Activated CD4-positive, alpha-beta T cell treated with anti-CD3 and anti-CD28 coated beads, Interleukin-2, amount 50 U/mL, for 48 hours (primary cell): ENCODE measurements around the gene MFSD6.
"Not testable (repeated sequence)": the region's sequence is repeated elsewhere in the genome, so short reads cannot be mapped to it uniquely, and the experiment has no call there.

ENCODE experiments used
- DNase-seq, 2 experiments: peaks; one replicate each; pipeline ENCODE4 v3.0.0-alpha.2; 2020

The MFSD6 gene

DNA sequence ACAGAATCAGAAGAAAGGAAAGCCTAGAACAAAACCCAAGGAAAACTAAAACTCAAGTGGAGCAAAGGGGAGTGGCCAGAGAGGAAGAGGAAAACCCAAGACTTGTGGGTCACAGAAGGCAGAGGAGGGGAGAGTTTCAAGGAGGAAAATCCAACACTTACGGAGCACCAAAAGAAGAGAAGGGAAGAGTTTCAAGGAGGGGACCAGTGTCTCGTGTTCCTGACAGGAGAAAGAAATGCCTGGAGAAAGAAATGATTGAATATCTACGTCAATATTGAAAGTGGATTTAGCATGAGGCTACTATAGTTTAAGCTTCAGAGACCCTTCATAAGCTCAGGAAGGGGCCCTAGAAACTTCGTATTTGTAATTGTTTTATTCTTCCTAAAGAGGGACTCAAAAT lies 1.4 kb upstream of the MFSD6 start:
- no peak for DNase-seq

DNA sequence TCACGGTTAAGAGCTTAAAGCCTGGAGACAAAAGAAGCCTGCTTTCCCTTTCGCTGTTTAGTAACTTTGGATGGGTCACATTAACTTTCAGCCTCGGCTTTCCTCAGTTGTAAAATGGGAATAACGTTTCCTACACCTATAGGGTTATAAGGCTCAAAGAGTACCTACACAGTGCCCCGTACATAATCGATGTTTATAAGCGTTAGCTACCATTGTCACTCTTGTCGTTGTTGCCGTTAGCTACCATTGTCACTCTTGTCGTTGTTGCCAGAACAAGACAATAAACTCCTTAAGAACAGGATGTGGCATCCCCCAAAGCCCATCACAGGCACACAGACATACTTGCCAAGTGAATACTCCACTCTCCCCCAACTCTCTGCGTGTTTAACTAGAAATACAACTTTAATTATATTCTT lies 901 bp upstream of the MFSD6 start:
- DNase-seq, result no peak

DNA sequence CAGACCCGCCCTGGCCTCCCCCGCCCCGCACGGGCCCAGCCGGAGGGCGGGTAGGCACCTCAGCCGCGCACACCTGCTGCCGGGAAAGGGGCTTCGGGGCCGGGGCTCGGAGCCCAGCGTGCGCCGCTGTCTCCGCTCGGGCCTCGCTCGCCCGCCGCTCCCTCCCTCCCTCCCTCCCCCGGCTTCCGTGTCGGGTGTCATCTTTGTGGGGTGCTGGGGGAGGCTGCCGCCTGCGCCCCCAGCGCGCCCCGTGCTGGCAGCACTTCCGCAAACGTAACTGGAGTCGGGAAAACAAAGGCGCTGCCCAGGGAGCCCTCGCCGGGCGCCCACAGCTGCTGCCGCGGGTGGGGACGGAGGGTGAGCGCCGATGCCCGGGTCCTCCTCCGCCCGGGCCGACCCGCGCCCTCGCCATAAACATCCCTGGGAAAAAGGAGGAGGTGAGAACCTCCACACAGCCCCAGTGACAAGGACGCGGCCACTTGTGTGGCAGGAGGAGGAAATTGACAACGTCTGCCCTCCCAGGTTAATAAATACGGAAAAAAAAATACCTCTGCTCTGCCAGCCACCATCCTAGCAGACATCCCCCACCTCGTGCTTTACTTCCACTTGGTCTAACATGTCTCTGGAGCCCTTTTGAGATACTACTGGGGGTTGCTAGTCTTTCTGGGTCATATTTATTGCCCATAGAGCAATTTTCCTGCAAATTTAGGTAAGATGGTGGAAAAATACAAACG lies 550 bp downstream of the MFSD6 start:
- DNase-seq, result peak; percentile 69 to 74

DNA sequence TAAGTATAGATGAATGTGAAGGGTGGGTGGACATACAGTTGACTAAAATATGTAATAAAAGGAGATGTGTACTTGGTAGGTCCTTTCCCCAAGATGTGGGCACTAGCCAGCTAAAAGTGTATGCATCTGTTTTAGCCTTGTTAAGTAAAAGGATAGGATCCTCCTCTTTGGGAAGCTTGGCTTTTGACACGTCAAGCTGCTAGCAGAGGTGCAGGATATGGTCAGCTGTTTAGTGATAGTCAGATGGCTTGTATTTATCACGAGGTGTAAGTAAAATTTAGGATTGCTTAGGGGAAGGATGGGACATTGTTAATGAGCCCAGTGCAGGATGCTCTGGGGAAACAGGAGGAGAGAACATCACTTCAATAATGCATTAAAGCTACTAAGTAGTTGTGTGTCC lies 1.5 kb downstream of the MFSD6 start:
- no peak for DNase-seq

DNA sequence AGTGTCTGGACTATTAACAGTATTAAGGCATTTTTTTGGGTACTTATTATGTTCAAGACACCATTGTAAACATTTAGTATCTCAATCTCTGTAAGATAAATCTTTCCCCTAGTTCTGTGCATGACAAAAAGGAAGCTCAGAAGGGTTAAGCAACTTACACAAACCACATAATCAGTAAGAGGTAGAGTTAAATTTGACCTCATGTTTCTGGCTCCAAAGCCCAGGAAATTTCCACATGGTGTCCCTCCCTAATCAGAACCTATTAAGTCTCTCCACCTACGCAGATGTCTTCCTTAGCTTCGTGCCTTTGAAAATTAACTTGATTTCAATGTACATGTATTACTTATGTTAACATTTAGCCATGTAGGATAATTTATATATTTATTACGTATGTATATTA lies 2.0 kb downstream of the MFSD6 start:
- DNase-seq, result no peak

DNA sequence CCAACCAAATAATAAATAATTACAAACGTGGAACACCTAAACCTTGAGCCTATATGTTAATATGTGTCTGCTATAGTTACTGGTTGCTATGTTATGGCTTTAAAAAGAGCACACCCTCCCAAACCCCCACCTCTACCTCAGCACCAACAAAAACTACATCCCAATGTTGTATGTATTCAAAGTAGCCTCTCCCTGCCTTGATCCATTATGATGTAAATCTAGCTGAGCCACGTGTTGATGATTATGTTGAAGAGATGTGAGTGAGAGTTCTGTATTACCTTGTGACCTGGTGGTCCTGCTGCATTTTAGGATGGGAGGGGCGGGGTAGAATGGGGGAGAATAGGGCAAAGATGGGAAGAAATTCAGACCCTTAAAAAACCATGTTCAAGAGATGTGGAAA lies 4.8 kb downstream of the MFSD6 start:
- DNase-seq, result no peak

DNA sequence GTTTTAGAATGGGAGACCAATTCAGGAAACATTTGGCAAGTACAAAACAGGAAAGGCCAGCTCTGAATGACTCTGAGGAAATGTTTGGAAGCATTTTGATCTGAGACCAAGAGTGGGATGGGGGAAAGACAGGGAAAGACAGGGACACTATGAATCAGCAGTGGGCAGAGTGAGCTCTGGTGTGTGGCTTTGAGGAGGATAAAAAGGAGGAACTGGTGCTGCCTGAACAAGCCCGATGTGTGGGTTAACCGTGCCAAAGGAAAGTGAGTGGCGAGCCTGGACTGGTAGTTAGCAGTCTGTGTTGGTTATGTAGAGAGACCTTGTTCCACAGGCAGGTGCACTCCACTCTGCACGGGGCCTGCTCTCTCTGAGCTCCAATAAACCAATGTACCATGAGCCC lies 5.3 kb downstream of the MFSD6 start:
- DNase-seq, result no peak

DNA sequence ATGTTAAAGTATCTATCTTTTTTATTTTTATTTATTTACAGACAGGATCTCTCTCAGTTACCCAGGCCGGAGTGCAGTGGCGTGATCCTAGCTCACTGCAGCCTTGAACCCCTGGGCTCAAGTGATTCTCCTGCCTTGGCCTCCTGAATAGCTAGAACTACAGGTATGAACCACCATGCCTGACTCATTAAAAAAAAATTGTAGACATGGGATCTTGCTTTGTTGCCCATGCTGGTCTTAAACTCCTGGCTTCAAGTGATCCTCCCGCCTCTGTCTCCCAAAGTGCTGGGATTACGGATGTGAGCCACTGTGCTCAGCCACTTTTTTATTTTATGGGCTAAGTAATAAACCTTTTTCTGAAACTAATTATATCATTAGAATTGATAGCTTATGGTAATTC lies 7.1 kb downstream of the MFSD6 start:
- no peak for DNase-seq

DNA sequence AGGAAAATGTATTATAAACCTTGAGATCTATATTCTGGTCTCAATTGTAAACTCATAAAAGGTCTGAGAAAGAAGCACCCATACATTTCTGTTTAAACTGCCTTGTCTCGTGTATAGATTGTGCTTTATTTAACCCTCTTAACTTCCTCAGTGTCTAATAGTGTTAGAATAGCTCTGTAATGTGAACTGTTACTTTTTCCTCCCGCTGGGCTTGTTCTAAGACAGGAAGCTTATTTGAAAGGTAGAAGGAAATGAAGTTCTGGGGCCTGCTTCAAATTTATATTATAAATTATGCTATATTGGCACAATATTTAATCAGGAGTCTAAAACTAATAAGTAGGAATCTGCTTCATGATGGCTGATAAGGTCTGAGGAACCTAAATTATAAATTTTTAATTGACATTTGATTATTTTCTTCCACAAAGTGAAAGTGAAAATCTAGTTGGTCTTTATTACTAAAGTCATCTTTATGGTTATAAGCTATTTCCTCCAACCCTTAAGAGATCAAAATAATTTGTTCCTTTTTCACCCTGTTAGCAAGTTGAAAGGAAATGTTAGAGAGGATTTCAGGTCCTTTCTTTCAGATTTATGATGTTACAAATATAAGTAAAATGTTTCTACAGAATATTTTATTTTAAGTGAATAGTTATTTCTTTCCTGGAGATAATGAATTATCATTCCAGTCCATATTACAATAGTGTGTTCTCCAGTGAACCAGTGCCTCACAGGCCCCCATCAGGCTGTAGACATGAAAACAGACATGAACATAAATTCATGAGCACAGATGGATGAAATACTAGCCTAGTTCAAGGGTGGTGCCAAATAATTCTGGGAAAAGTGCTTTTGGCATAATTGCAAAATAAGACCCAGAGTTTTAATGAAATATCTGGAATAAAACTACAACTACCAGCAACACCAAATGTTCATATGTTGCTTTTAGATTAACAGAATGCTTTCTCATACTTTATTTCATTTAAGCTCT lies 7.9 kb downstream of the MFSD6 start:
- DNase-seq, result no peak

DNA sequence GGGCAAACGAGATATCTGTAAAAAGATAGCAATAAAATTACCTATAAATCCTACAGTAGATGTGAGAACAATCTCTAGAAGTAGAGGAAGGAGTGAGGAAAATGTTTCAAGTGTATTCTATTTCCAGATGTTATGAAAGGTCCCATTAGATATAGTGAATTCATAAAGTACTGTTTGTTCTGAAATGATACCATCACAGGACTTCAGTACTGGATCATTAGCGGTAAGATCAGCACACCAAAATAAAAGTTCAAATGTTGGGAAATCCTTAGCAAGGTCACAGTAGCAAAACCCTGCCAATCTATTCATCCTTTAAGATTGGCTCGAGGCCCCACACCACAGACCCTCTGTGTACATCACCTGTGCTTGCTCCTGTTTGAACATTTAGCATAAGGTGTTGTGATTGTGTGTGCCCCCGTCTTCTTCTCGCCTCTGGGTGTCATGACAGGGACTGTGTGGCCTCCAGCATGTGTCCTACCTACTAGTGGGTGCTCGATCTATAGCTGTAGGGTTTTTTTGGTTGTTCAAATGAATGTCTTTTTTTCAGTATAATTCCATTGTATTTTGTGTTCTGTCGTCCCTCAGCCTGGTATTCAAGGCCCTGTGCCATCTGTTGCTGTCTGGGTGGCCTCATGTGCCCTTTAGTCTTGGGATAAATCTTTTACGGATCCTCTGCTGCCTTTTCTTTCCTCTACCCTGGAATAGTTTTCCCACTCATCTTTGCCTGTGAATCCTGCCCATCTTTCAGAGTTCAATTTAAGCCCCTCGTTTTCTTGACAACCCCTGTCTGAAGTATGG lies 9.1 kb downstream of the MFSD6 start:
- DNase-seq, result no peak

DNA sequence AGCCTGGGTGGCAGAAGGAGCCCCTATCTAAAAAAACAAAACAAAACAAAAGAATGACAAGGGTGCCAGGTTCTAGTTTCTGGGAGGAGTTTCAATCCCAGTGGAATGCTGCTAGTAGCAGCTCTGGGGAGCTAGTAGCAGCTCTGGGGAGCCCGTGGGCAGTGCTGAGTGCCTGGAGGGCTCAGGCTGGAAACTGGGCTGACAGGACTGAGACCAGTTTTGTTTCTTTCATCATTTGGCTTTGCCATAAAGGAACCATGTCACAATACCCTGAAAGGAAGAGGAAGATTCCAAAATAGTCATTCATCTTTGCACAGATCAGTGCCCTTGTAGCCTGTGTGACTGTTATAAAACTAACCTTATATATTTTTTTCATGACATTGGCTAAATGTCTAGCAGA lies 10.6 kb downstream of the MFSD6 start:
- DNase-seq, result no peak

DNA sequence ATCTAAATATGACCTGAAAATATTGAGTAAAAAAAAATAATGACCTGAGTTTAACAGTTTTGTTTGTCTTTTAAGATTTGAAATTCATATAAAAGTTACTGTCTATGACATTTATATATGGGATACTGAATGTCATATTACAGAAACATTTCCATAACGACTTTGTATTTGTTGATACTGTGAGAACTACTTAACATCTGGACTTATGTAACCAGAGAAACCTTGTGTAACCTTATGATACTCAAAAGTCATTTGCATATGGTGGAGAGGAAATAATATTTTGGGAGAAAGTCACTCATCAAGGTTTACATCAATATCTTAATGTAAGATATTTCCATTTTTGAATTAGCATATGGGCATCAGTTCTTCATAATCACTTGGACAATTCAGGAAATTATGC lies 12.6 kb downstream of the MFSD6 start:
- DNase-seq, result no peak

DNA sequence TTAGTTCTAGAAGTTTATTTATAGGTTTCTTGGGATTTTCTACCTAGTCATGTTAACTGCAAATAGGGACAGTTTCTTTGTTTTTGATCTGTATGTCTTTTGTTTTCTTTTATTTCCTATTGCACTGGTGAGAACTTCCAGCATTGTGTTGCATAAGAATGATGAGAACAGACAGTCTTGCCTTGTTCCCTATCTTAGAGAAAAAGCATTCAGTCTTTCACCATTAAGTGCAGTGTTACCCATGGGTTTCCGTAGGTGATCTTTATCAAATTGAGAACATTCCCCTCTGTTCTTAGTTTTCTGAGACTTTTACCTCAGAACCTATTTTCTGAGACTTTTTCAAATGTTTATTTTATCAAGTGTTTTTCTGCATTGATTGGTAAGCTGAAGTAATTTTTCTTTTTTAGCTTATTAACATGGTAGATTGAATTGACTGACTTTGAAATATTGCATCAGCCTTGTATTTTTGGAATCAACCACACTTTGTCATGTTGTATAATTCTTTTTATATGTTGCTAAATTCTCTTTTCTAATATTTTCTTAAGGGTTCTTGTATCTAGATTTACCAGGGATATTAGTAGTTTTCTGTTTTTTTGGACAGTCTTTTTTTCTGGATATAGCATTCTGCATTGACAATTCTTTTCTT lies 17.2 kb downstream of the MFSD6 start:
- no peak for DNase-seq

DNA sequence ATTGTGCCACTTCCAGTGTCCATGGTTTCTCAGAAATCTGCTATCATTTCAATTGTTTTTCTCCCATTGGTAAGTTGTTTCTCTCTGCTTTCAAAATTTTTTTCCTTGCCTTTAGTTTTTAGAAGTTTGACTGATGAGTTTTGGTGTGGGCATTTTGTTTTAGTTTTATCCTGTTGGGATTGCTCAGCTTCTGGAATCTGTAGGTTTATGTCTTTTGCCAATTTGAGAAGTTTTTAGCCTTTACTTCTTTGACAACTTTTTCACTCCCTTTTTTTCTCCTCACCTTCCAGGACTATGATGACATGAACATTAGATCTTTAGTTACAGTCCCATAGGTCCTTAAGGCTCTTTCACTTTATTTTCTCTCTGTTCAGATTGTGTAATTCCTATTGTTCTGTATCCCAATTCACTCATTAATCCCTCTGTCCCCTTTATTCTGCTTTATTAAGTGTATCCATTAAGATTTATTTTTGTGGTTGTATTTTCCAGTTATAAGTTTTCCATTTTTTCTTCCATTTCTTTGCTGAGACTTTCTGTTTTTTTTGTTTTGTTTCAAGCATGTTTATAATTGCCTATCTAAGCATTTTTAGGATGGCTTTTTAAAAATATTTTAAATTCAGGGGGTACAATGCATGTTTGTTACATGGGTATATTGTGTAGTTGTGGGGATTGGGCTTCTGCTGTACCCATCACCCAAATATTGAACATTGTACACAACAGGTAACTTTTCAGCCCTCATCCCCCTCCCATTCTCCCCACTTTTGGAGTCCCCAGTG lies 17.9 kb downstream of the MFSD6 start:
- DNase-seq, result no peak

DNA sequence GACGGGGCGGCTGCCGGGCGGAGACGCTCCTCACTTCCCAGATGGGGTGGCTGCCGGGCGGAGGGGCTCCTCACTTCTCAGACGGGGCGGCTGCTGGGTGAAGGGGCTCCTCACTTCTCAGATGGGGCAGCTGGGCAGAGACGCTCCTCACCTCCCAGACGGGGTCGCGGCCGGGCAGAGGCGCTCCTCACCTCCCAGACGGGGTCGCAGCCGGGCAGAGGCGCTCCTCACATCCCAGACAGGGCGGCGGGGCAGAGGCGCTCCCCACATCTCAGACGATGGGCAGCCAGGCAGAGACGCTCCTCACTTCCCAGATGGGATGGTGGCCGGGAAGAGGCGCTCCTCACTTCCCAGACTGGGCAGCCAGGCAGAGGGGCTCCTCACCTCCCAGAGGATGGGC lies 22.7 kb downstream of the MFSD6 start:
- DNase-seq, result not testable (repeated sequence)

DNA sequence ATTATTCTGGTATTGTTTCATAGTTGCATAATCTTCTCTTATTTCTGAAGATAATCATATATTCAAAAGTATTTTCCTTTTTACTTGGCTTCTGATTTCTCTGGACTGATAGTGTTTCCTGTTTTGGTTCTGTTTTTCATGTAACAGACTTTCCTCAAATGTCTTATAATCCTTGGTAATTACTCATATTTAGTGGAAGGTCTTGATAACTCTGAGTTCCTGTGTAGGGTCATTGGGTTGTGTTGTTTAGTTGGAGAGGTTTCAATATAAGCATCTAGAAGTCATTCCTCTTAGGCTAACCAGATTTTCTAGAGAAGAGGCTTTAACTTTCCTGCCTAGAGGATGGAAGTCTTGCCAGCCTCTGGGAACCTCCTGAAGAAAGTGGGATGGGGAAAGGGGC lies 23.8 kb downstream of the MFSD6 start:
- DNase-seq, result no peak

DNA sequence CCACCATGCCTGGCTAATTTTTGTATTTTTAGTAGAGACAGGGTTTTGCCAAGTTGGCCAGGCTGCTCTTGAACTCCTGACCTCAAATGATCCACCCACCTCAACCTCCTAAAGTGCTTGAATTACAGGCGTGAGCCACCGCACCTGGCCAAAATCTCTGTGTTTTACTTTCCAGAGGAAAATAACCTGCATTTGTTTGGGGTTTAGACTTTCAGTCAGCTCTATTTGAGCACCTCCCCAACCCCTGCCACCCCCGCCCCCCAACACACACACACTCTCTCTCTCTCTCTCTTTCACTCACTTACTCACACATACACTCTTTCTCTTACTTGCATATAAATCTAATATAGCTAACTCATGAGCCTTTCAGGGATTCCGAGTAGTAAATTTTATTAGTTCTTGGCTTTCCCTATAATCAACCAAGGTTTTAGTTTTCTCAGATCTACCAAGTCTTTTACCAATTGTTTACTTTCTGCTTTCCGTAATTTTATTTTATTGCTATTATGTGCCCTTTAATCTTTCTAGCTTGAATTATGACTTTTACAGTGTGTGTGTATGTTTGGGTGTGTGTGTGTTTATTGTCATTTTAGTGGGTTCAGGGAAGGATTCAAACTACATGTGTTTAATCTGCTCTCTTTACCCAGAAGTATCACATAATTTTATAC lies 24.5 kb downstream of the MFSD6 start:
- no peak for DNase-seq

DNA sequence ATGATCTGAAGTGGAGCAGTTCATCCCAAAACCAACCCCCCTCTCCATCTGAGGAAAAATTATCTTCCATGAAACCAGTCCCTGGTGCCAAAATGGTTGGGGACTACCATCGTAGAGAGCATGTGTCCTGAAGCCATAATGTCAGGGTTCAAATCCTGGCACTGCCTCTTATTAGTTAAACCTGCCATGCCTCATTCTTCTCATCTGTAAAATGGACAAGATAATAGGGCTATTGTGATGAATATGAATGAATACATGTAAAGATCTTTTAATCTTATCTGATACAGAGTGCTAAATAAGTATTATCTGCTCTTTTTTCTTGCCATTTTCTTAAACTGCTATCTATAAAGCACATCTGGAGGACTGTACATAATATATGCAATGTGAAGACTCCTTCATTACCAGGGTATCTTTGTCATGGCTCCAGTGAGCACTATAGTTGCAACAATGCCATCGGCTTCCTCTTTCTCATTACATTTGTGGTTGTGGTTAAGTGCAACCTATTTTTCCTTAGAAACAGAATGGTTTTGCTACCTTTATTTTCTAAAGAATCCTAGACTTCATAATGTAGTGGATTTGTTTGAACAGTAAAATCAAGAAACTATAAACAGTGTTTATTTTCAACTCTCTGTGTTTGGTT lies 27.0 kb downstream of the MFSD6 start:
- no peak for DNase-seq

DNA sequence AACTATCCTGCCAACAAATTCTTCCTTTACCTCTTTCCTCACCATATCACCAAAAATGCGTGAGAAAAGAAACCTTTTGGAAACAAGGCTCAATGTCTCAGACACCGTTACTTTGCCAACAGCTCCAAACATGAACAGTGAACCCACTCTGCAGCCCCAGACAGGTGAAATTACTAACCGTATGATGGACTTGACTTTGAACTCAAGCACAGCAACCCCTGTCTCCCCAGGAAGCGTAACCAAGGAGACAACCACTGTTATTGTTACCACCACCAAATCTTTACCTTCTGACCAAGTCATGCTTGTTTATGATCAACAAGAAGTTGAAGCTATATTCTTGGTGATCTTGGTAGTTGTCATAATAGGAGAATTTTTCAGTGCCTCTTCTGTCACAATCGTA lies 28.4 kb downstream of the MFSD6 start:
- DNase-seq, result no peak

DNA sequence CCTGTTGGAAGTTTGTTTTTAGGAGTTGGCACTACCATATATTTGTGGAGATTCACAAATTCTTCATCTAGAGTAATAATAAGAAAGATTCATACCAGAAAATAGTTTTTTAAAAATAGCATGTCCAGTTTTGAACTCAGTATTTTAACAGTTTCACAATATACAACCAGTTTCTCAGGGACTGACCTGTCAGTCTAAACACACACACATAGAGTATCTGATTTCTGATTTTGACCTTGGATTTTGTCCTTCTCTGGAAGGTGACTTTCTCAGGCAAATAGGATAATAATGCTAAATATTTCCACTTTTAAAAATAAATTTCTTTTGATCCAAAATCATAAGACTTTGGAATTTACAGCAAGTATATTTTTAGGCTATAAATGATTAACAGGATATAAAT lies 32.0 kb downstream of the MFSD6 start:
- no peak for DNase-seq

DNA sequence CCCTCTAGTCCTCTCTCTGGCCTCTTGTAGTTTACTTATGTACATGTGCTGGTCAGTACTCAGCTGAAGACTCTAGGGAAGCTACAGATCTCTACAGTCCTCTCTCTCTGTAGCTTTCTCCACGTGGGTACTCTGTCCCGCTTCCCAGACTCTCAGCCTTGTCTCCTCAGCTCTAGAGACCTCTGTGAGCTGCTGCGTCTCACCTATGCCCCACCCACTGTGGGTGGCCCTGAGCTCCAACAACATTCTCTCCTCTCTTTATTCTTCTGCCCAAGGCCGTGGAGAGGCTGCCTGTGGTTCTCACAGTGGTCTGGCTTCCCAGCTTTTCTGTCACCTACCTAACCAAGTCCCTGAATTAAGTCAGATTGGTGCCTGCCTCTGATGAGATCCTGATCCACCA lies 33.4 kb downstream of the MFSD6 start:
- DNase-seq, result no peak
